B cell (primary cell): ENCODE data around the gene RGS6. TPM values are rescaled to one million over a fixed set of nuclear protein-coding genes. Genes with fewer than 3 reads are reported as not detected.

Source experiments
- ATAC-seq: fragments of 200-7000 bp; cut with Tn5 transposase; one replicate; pipeline ENCODE4 v1.10.0; 2021; ENCODE audit warnings: low read depth, mild to moderate bottlenecking, moderate number of reproducible peaks, moderate library complexity
- CTCF ChIA-PET: fragments of 350-600 bp; sonication (Branson Sonifier 250); formaldehyde crosslinking; loops from one replicate; lab custom pipeline; 2021; ENCODE audit warnings: antibody characterized with exemption, inconsistent platforms; lab: Charles Lee
- POLR2A ChIA-PET: fragments of 350-600 bp; sonication (Branson Sonifier 250); formaldehyde crosslinking; loops from one replicate; lab custom pipeline; 2021; ENCODE audit warnings: antibody characterized with exemption; lab: Charles Lee
- DNase-seq: peaks from one replicate; pipeline ENCODE4 v3.0.0; 2013
- H2AFZ ChIP-seq: 2 replicates; pipeline ENCODE4 v1.6.1; 2012; ENCODE audit warnings: mild to moderate bottlenecking, low read depth, low read length; ENCODE audit not compliant: insufficient read depth, poor library complexity, severe bottlenecking
- H3K27ac ChIP-seq, 2 donors: 1 replicate in 1 of 2; 2 replicates in 1 of 2; pipeline ENCODE4 v1.5.1; 2012 to 2013; ENCODE audit warnings: low read length in 2 of 2, mild to moderate bottlenecking in 2 of 2, moderate library complexity in 1 of 2
- H3K27me3 ChIP-seq, 4 experiments: fragments of 200-600 bp in 1 of 4; sonication (generic) in 1 of 4; replicated peaks in 1 of 4; 1 replicate in 2 of 4; 2 replicates in 2 of 4; pipeline versions ENCODE4 v1.6.1 to v1.7.0; 2013 to 2016; ENCODE audit warnings: low read length in 3 of 4, mild to moderate bottlenecking in 2 of 4, mixed read lengths in 1 of 4, moderate library complexity in 1 of 4; ENCODE audit not compliant: insufficient read depth in 4 of 4, control insufficient read depth in 3 of 4; ENCODE audit errors: control extremely low read depth in 1 of 4
- H3K36me3 ChIP-seq, 2 experiments: replicated peaks in 1 of 2; 1 replicate in 1 of 2; 2 replicates in 1 of 2; pipeline versions ENCODE4 v1.6.1 to v1.7.1; 2013; ENCODE audit warnings: low read length in 1 of 2; ENCODE audit not compliant: insufficient read depth in 2 of 2, control insufficient read depth in 1 of 2; ENCODE audit errors: control extremely low read depth in 1 of 2, extremely low read depth in 1 of 2
- H3K4me1 ChIP-seq, 2 donors: fragments of 200-600 bp in 1 of 2; sonication (generic) in 1 of 2; 1 replicate in 1 of 2; 2 replicates in 1 of 2; pipeline versions ENCODE4 v1.5.1 to v1.6.1; 2013 to 2017; ENCODE audit warnings: low read length in 2 of 2; ENCODE audit not compliant: control insufficient read depth in 2 of 2, insufficient read depth in 2 of 2
- H3K4me2 ChIP-seq: replicated peaks from 2 replicates; pipeline ENCODE3; 2012; ENCODE audit warnings: mild to moderate bottlenecking, low read depth, low read length; ENCODE audit not compliant: poor library complexity, severe bottlenecking
- H3K4me3 ChIP-seq, 5 experiments: fragments of 200-600 bp in 1 of 5; sonication (generic) in 1 of 5; 1 replicate in 3 of 5; 2 replicates in 2 of 5; pipeline versions ENCODE4 v1.5.1 to v1.7.0; 2011 to 2016; ENCODE audit warnings: low read length in 4 of 5, mild to moderate bottlenecking in 4 of 5, low read depth in 2 of 5, control low read depth in 1 of 5, moderate library complexity in 1 of 5; ENCODE audit not compliant: insufficient read depth in 1 of 5; ENCODE audit errors: control extremely low read depth in 1 of 5, extremely low read depth in 1 of 5
- H3K79me2 ChIP-seq: fragments of 200-600 bp; sonication (generic); one replicate; pipeline ENCODE4 v1.6.0; 2016; ENCODE audit warnings: low read length; ENCODE audit not compliant: control insufficient read depth, insufficient read depth
- H3K9ac ChIP-seq: fragments of 200-600 bp; sonication (generic); 2 replicates; pipeline ENCODE4 v1.6.1; 2017; ENCODE audit warnings: mild to moderate bottlenecking, low read length, moderate library complexity
- H3K9me3 ChIP-seq, 3 donors: one replicate each; pipeline versions ENCODE4 v1.6.1 to v1.7.1; 2013; ENCODE audit warnings: low read length in 2 of 3; ENCODE audit not compliant: control insufficient read depth in 2 of 3, insufficient read depth in 1 of 3; ENCODE audit errors: control extremely low read depth in 1 of 3
- H4K20me1 ChIP-seq: 2 replicates; pipeline ENCODE4 v1.6.0; 2012; ENCODE audit warnings: mild to moderate bottlenecking, low read length; ENCODE audit not compliant: insufficient read depth, control insufficient read depth, poor library complexity, severe bottlenecking
- H3K27ac Mint-ChIP-seq: one replicate; pipeline ENCODE4 v1.8.0; 2021; ENCODE audit warnings: mixed read lengths
- H3K27me3 Mint-ChIP-seq: one replicate; pipeline ENCODE4 v1.8.0; 2021; ENCODE audit warnings: mixed read lengths
- H3K4me1 Mint-ChIP-seq: one replicate; pipeline ENCODE4 v1.8.0; 2021; ENCODE audit warnings: mixed read lengths
- H3K4me3 Mint-ChIP-seq: one replicate; pipeline ENCODE4 v1.8.0; 2021; ENCODE audit warnings: mixed read lengths
- H3K9me3 Mint-ChIP-seq: one replicate; pipeline ENCODE4 v1.8.0; 2022; ENCODE audit warnings: mixed read lengths; ENCODE audit not compliant: insufficient read depth
- CTCF ChIP-seq: fragments of 200-600 bp; IDR thresholded peaks from one replicate; pipeline ENCODE4 v1.8.0; 2022; ENCODE audit warnings: antibody characterized with exemption, mild to moderate bottlenecking
- EZH2 ChIP-seq: IDR thresholded peaks from 2 replicates; pipeline ENCODE4 v1.6.1; 2012; ENCODE audit warnings: borderline replicate concordance, low read depth, mild to moderate bottlenecking, moderate library complexity, low read length; ENCODE audit not compliant: insufficient read depth, poor library complexity, severe bottlenecking
- WGBS: methylation state at CpG from one replicate; pipeline ENCODE4 v1.1.5; 2013; ENCODE audit warnings: missing lambda C conversion rate; ENCODE audit not compliant: insufficient coverage; 5-methylcytosine and 5-hydroxymethylcytosine counted together
- intact Hi-C: fragments of 100-400 bp; cut with micrococcal nuclease; formaldehyde crosslinking; loops from one replicate; pipeline ENCODE4 v1.10.0; 2022
- polyA plus RNA-seq: library from polyadenylated mRNA; depleted of rRNA; stranded (reverse); fragments of >200 nt; gene quantifications from 2 replicates; pipeline ENCODE4 v1.2.3, GENCODE V29; 2012
- total RNA-seq, 2 donors: library from RNA; stranded (reverse); fragments of 120-200 nt in 1 of 2; gene quantifications; 1 replicate in 1 of 2; 2 replicates in 1 of 2; pipeline versions ENCODE4 v1.2.3 to v1.2.4, GENCODE V29; 2013 to 2022

The RGS6 gene
- total and polyA plus RNA-seq, 2 donors (not counting 1 experiment from before 2014, with no cell fraction given): 0.07 TPM; not detected in 1

GRCh38 chr14:72026536-72026935 lies 94.3 kb downstream of the RGS6 start:
- Mint-ChIP-seq H3K27me3 (peaks cover 26% of the 10 kb centered on the region), H3K9me3 (peaks cover 3% of the 10 kb centered on the region), H3K4me1 (no peaks in the 10 kb centered on the region), H3K27ac (no peak overlapping the region), H3K4me3 (no peak overlapping the region)
- no peak overlapping the region for H3K4me3 ChIP-seq
- peaks cover 0 to 1% (median 0%) of the 10 kb centered on the region in 3 donors for H3K9me3 ChIP-seq
- no peaks in the 10 kb centered on the region for H3K4me1 ChIP-seq
- intact Hi-C loops: loop anchor here (10.0 kb wide), 1 partner anchor 418 kb away; no protein-coding TSS in a partner anchor
- 82% methylated on average over 2 of the region's 2 CpGs for WGBS
- no peak for ATAC-seq
- H3K27ac ChIP-seq: no peak overlapping the region
- H3K27me3 ChIP-seq: peaks cover 0 to 12% (median 4%) of the 10 kb centered on the region in 4 experiments
- no peak overlapping the region for H3K9ac ChIP-seq
- H3K4me2 ChIP-seq: no peak overlapping the region
- no peak for TF ChIP-seq CTCF
- TF ChIP-seq EZH2: no peak
- DNase-seq: no peak
- no peaks in the 10 kb centered on the region for H3K79me2 ChIP-seq
- H4K20me1 ChIP-seq: no peaks in the 10 kb centered on the region
- POLR2A ChIA-PET: no interaction called here
- no peaks in the 10 kb centered on the region for H3K36me3 ChIP-seq
- H2AFZ ChIP-seq: no peak overlapping the region
- CTCF ChIA-PET: interaction anchor here (0.5 to 1.1 kb wide), 2 partner anchors 10 to 1309 kb away, joined by 3 to 4 read pairs; no protein-coding TSS in a partner anchor

- Histone ChIP-seq H2AFZ (no peak overlapping the region), H3K79me2 (no peaks in the 10 kb centered on the region), H3K9ac (no peak overlapping the region), H3K4me1 (no peaks in the 10 kb centered on the region), H3K4me3 (no peak overlapping the region), H3K9me3 (no peaks in the 10 kb centered on the region), H3K4me2 (no peak overlapping the region), H3K36me3 (no peaks in the 10 kb centered on the region), H3K27ac (no peak overlapping the region), H4K20me1 (no peaks in the 10 kb centered on the region), H3K27me3 (peaks cover 0 to 12% (median 4%) of the 10 kb centered on the region in 4 experiments)
- ChIA-PET CTCF (no interaction called here), POLR2A (no interaction called here)
- no peak for ATAC-seq
- TF ChIP-seq EZH2 (no peak), CTCF (no peak)
- peaks cover 3% of the 10 kb centered on the region for H3K9me3 Mint-ChIP-seq
- intact Hi-C loops: loop anchor here (10.0 kb wide), 1 partner anchor 418 kb away; no protein-coding TSS in a partner anchor
- WGBS: no CpG with 5 or more reads among the region's 1 CpG
- no peak overlapping the region for H3K4me3 Mint-ChIP-seq
- no peaks in the 10 kb centered on the region for H3K4me1 Mint-ChIP-seq
- peaks cover 23% of the 10 kb centered on the region for H3K27me3 Mint-ChIP-seq
- DNase-seq: no peak
- H3K27ac Mint-ChIP-seq: no peak overlapping the region
Observed at GRCh38 chr14:72027061-72027460, 94.8 kb downstream of the RGS6 start.
